ENCODE measurements around the gene OVCH2. TPM values are rescaled to one million over a fixed set of nuclear protein-coding genes. Genes with fewer than 3 reads are reported as not detected.

The OVCH2 gene
- total RNA-seq, 1 experiment from 2014 or later = not detected

- no peak for DNase-seq (ENCODE audit: low read depth)
Observed at GRCh38 chr11:7642747-7643146, 63.5 kb downstream of the OVCH2 start.

DNA sequence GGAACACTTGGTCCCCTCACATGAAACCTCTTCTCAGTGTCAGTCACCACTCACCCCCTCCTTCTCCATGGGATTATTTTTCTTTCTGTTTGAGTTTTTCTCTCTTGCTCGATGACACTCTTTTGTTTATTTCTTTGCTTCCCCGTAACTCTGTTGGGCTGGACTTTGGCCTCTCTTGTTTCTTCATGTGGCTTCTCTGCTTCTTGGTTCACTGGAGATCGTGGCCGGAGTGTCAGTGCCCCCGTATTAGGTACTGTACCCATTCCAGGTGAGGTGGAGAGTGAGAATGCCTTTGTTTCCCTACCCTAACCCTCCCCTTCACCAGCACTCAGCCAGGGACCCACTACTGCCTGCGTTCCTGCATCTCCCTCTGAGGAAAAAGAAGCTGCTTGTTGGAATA is 65.5 kb downstream of the OVCH2 start:
- DNase-seq (ENCODE audit: low read depth) = no peak

- no peak for DNase-seq (ENCODE audit: low read depth)
Observed at GRCh38 chr11:7639643-7640025, 66.6 kb downstream of the OVCH2 start.

Other genes starting within 250 kb of the OVCH2 start
- 0.42 TPM in 1 of 2 replicates, not detected in the other for gene OLFML1, start 221.0 kb downstream of the OVCH2 start, total RNA-seq (2014; rRNA removed; shearing (Covaris generic))
- gene PPFIBP2, start 192.5 kb downstream of the OVCH2 start, total RNA-seq (2014; rRNA removed; shearing (Covaris generic)) = 2.2 and 4.2 TPM in 2 replicates
- 1.1 and 3.2 TPM in 2 replicates for gene CYB5R2, start 33.0 kb downstream of the OVCH2 start, total RNA-seq (2014; rRNA removed; shearing (Covaris generic))
- gene OR5P2, start 90.5 kb upstream of the OVCH2 start, total RNA-seq (2014; rRNA removed; shearing (Covaris generic)) = not detected in 2 replicates
- not detected in 2 replicates for gene OR5P3, start 124.4 kb upstream of the OVCH2 start, total RNA-seq (2014; rRNA removed; shearing (Covaris generic))
- not detected in 2 replicates for gene OR10A6, start 224.8 kb upstream of the OVCH2 start, total RNA-seq (2014; rRNA removed; shearing (Covaris generic))
- gene OR10A3, start 235.2 kb upstream of the OVCH2 start, total RNA-seq (2014; rRNA removed; shearing (Covaris generic)) = not detected in 2 replicates